GM23248 (cell line): ENCODE results near the gene CHMP4A. TPM values are rescaled to one million over a fixed set of nuclear protein-coding genes. Genes with fewer than 3 reads are reported as not detected.
"Not testable (repeated sequence)": the region's sequence is repeated elsewhere in the genome, so short reads cannot be mapped to it uniquely, and the experiment has no call there.

Source experiments
- DNase-seq: peaks from one replicate; pipeline ENCODE4 v3.0.0-alpha.2; 2015
- H2AFZ ChIP-seq: fragments of 200-600 bp; sonication (generic); 2 replicates; pipeline ENCODE4 v1.6.1; 2016; ENCODE audit warnings: antibody characterized with exemption
- H3F3A ChIP-seq: fragments of 200-600 bp; sonication (generic); 2 replicates; pipeline ENCODE4 v1.6.1; 2016; ENCODE audit warnings: mild to moderate bottlenecking, antibody characterized with exemption, mixed run types; ENCODE audit not compliant: insufficient read depth
- H3K27ac ChIP-seq: fragments of 200-600 bp; sonication (generic); 2 replicates; pipeline ENCODE4 v1.5.1; 2016; ENCODE audit warnings: mild to moderate bottlenecking
- H3K27me3 ChIP-seq: fragments of 200-600 bp; sonication (generic); replicated peaks from 2 replicates; pipeline ENCODE4 v1.6.1; 2016; ENCODE audit warnings: mild to moderate bottlenecking; ENCODE audit not compliant: insufficient read depth
- H3K36me3 ChIP-seq: fragments of 200-600 bp; sonication (generic); 2 replicates; pipeline ENCODE4 v1.6.1; 2016; ENCODE audit warnings: low read depth, mild to moderate bottlenecking
- H3K4me1 ChIP-seq: fragments of 200-600 bp; sonication (generic); 2 replicates; pipeline ENCODE4 v1.6.1; 2016; ENCODE audit warnings: mild to moderate bottlenecking; ENCODE audit not compliant: insufficient read depth
- H3K4me2 ChIP-seq: fragments of 200-600 bp; sonication (generic); one replicate; pipeline ENCODE4 v1.6.1; 2016; ENCODE audit warnings: mild to moderate bottlenecking; ENCODE audit not compliant: unreplicated experiment
- H3K4me3 ChIP-seq: fragments of 200-600 bp; sonication (generic); 2 replicates; pipeline ENCODE4 v1.5.1; 2016; ENCODE audit warnings: mild to moderate bottlenecking
- H3K79me2 ChIP-seq: fragments of 200-600 bp; sonication (generic); 2 replicates; pipeline ENCODE4 v1.6.1; 2016; ENCODE audit warnings: mild to moderate bottlenecking; ENCODE audit not compliant: insufficient read depth
- H3K9ac ChIP-seq: fragments of 200-600 bp; sonication (generic); 2 replicates; pipeline ENCODE4 v1.6.1; 2016; ENCODE audit warnings: mild to moderate bottlenecking
- H3K9me2 ChIP-seq: fragments of 200-600 bp; sonication (generic); 2 replicates; pipeline ENCODE4 v1.6.1; 2016; ENCODE audit warnings: mixed run types, mild to moderate bottlenecking, moderate library complexity; ENCODE audit not compliant: insufficient read depth
- H3K9me3 ChIP-seq: fragments of 200-600 bp; sonication (generic); one replicate; pipeline ENCODE4 v1.6.1; 2017; ENCODE audit warnings: low read depth
- H4K20me1 ChIP-seq: fragments of 200-600 bp; sonication (generic); 2 replicates; pipeline ENCODE4 v1.6.0; 2016; ENCODE audit not compliant: insufficient read depth
- EZH2 ChIP-seq: fragments of 200-600 bp; sonication (generic); IDR thresholded peaks from 2 replicates; pipeline ENCODE4 v1.6.1; 2018; ENCODE audit warnings: antibody characterized with exemption, mild to moderate bottlenecking; ENCODE audit not compliant: insufficient read depth, poor library complexity, severe bottlenecking
- EZH2phosphoT487 ChIP-seq: fragments of 200-600 bp; sonication (generic); IDR thresholded peaks from 2 replicates; pipeline ENCODE4 v1.6.1; 2018; ENCODE audit warnings: antibody characterized with exemption, moderate library complexity, mild to moderate bottlenecking, low read depth; ENCODE audit not compliant: insufficient read depth
- WGBS, 2 experiments: methylation state at CpG; one replicate each; pipeline ENCODE4 v1.1.6; 2015 to 2017; ENCODE audit warnings: low lambda C conversion rate in 2 of 2, low coverage in 1 of 2; ENCODE audit errors: missing lambda C conversion rate in 2 of 2; 5-methylcytosine and 5-hydroxymethylcytosine counted together
- in situ Hi-C: fragments of 300-500 bp; cut with MboI; formaldehyde crosslinking; loops from 2 replicates; pipeline ENCODE4 v1.15.0; 2020
- polyA plus RNA-seq: library from polyadenylated mRNA; unstranded; fragments of >200 nt; fragmentation: Nextera tagmentation; extraction: Ambion mirVana; gene quantifications from 2 replicates; pipeline ENCODE4 v1.2.1, GENCODE V29; 2016
- total RNA-seq: library from RNA; depleted of rRNA; stranded (reverse); fragments of >200 nt; shearing (Covaris generic); gene quantifications from 2 replicates; pipeline ENCODE4 v1.2.3, GENCODE V29; 2014

The CHMP4A gene
- total and polyA plus RNA-seq, 2 experiments from 2014 or later = 32.1 to 81.6 TPM

GRCh38 chr14:24219521-24219920, 6.2 kb upstream of the CHMP4A start:
- no peak overlapping the region for H3K4me2 ChIP-seq
- H3K79me2 ChIP-seq = peaks cover 63% of the 10 kb centered on the region
- no peaks in the 10 kb centered on the region for H3K9me2 ChIP-seq
- WGBS, 2 experiments = 55 to 58% methylated on average over 3 of the region's 3 CpGs
- no peak overlapping the region for H2AFZ ChIP-seq
- H3K27ac ChIP-seq = no peak overlapping the region
- H3K27me3 ChIP-seq = no peaks in the 10 kb centered on the region
- no peaks in the 10 kb centered on the region for H3K9me3 ChIP-seq
- H3F3A ChIP-seq = peaks cover 26% of the 10 kb centered on the region
- in situ Hi-C loops = no loop called here
- DNase-seq = no peak
- no peaks in the 10 kb centered on the region for H4K20me1 ChIP-seq
- no peaks in the 10 kb centered on the region for H3K36me3 ChIP-seq
- no peak for TF ChIP-seq EZH2phosphoT487
- TF ChIP-seq EZH2 = no peak
- H3K4me1 ChIP-seq = peaks cover 8% of the 10 kb centered on the region
- H3K4me3 ChIP-seq = no peak overlapping the region
- no peak overlapping the region for H3K9ac ChIP-seq

- in situ Hi-C loops = no loop called here
- H3K4me2 ChIP-seq = no peak overlapping the region
- no peak for DNase-seq
- H3K27me3 ChIP-seq = no peaks in the 10 kb centered on the region
- H3K9me3 ChIP-seq = no peaks in the 10 kb centered on the region
- no peak overlapping the region for H3K4me3 ChIP-seq
- no peaks in the 10 kb centered on the region for H4K20me1 ChIP-seq
- no peak overlapping the region for H3K9ac ChIP-seq
- H3F3A ChIP-seq = peaks cover 30% of the 10 kb centered on the region
- H3K79me2 ChIP-seq = peaks cover 59% of the 10 kb centered on the region
- WGBS, 2 experiments = 86 to 91% methylated on average over 3 to 4 of the region's 4 CpGs
- H2AFZ ChIP-seq = no peak overlapping the region
- no peaks in the 10 kb centered on the region for H3K36me3 ChIP-seq
- no peaks in the 10 kb centered on the region for H3K9me2 ChIP-seq
- TF ChIP-seq EZH2phosphoT487 = no peak
- no peak for TF ChIP-seq EZH2
- H3K4me1 ChIP-seq = peaks cover 4% of the 10 kb centered on the region
- H3K27ac ChIP-seq = no peak overlapping the region
Observed at GRCh38 chr14:24219080-24219479, 5.8 kb upstream of the CHMP4A start.

GRCh38 chr14:24216876-24217275, 3.6 kb upstream of the CHMP4A start:
- H3K27me3 ChIP-seq, in situ Hi-C loops, H2AFZ ChIP-seq, DNase-seq, H3K9ac ChIP-seq, H3K9me3 ChIP-seq, H4K20me1 ChIP-seq, H3K4me2 ChIP-seq, H3K4me1 ChIP-seq, H3K9me2 ChIP-seq, H3K4me3 ChIP-seq, H3K36me3 ChIP-seq: not testable (repeated sequence)
- Histone ChIP-seq H3F3A (peaks cover 37% of the 10 kb centered on the region), H3K79me2 (peaks cover 44% of the 10 kb centered on the region), H3K27ac (peak overlapping the region; percentile 79; the same call in 1 of the 2 replicates)
- 100% methylated on average over 1 of the region's 1 CpG for WGBS, 2 experiments

GRCh38 chr14:24216345-24216699, 3.0 kb upstream of the CHMP4A start:
- WGBS, 2 experiments = 84 to 92% methylated on average over 2 of the region's 2 CpGs
- Histone ChIP-seq H3F3A (peaks cover 37% of the 10 kb centered on the region), H3K36me3 (no peaks in the 10 kb centered on the region), H3K4me2 (peak overlapping the region; percentile 84), H3K27me3 (no peaks in the 10 kb centered on the region), H3K79me2 (peaks cover 42% of the 10 kb centered on the region), H4K20me1 (no peaks in the 10 kb centered on the region), H3K9me3 (no peaks in the 10 kb centered on the region), H3K4me3 (peak overlapping the region; percentile 80), H2AFZ (0 out of 2 replicates have a peak overlapping the region, but pooled peaks have one; percentile 85), H3K4me1 (peaks cover 9% of the 10 kb centered on the region), H3K9me2 (no peaks in the 10 kb centered on the region), H3K27ac (peak overlapping the region; percentile 79), H3K9ac (peak overlapping the region; percentile 87)
- TF ChIP-seq EZH2phosphoT487 (no peak), EZH2 (no peak)
- in situ Hi-C loops = no loop called here
- DNase-seq = no peak
